Measurements from ENCODE around the gene KIRREL2. TPM values are rescaled to one million over a fixed set of nuclear protein-coding genes. Genes with fewer than 3 reads are reported as not detected.
"Not testable (repeated sequence)": the region's sequence is repeated elsewhere in the genome, so short reads cannot be mapped to it uniquely, and the experiment has no call there.

The KIRREL2 gene
- total RNA-seq, 1 experiment from 2014 or later = not detected

GRCh38 chr19:35833972-35834371 lies 22.7 kb upstream of the KIRREL2 start:
- no peaks in the 10 kb centered on the region for H3K9me3 ChIP-seq (ENCODE audit: low read length)
- H3K4me2 ChIP-seq (ENCODE audit: low read length) = no peak overlapping the region
- no peak overlapping the region for H2AFZ ChIP-seq (ENCODE audit: low read length)
- H4K20me1 ChIP-seq (ENCODE audit: low read length) = no peaks in the 10 kb centered on the region
- no peak overlapping the region for H3K9ac ChIP-seq (ENCODE audit: low read length)
- H3K36me3 ChIP-seq (ENCODE audit: low read depth, low read length) = no peaks in the 10 kb centered on the region
- POLR2A ChIA-PET (ENCODE audit: unreplicated experiment) = no interaction called here
- BruUV-seq (replicated peaks) = no TSS peak
- H3F3A ChIP-seq (ENCODE audit: low read length, unreplicated experiment) = no peaks in the 10 kb centered on the region
- intact Hi-C loops (cut with micrococcal nuclease) = no loop called here
- no peak overlapping the region for H3K4me3 ChIP-seq (ENCODE audit: low read length)
- ATAC-seq (no peak), DNase-seq (no peak)
- no peaks in the 10 kb centered on the region for H3K79me2 ChIP-seq (ENCODE audit: low read length)
- TF ChIP-seq EZH2phosphoT487 (IDR thresholded peaks at IDR 0.05; ENCODE audit: borderline replicate concordance, low read length) (no peak), CTCF (conservative IDR thresholded peaks at IDR 0.05; ENCODE audit: low read depth, low read length) (no peak), EZH2 (IDR thresholded peaks at IDR 0.05; ENCODE audit: low read length, unreplicated experiment) (no peak)
- CTCF ChIA-PET = no interaction called here
- no peak overlapping the region for H3K27ac ChIP-seq (ENCODE audit: low read length)
- peaks cover 39% of the 10 kb centered on the region for H3K27me3 ChIP-seq (ENCODE audit: low read length)
- no peaks in the 10 kb centered on the region for H3K9me2 ChIP-seq (replicated peaks; ENCODE audit: low read length)
- no peaks in the 10 kb centered on the region for H3K4me1 ChIP-seq (ENCODE audit: insufficient read depth, low read length)

GRCh38 chr19:35836096-35836495 lies 20.6 kb upstream of the KIRREL2 start:
- H3K27me3 ChIP-seq (ENCODE audit: low read length) = peaks cover 35% of the 10 kb centered on the region
- H3K4me3 ChIP-seq (ENCODE audit: low read length); POLR2A ChIA-PET (ENCODE audit: unreplicated experiment); H3K4me2 ChIP-seq (ENCODE audit: low read length); H3K79me2 ChIP-seq (ENCODE audit: low read length); intact Hi-C loops (cut with micrococcal nuclease); H3K4me1 ChIP-seq (ENCODE audit: insufficient read depth, low read length); H3K9ac ChIP-seq (ENCODE audit: low read length); CTCF ChIA-PET; ATAC-seq; H3K27ac ChIP-seq (ENCODE audit: low read length); BruUV-seq (replicated peaks); H2AFZ ChIP-seq (ENCODE audit: low read length); H3F3A ChIP-seq (ENCODE audit: low read length, unreplicated experiment); H3K9me3 ChIP-seq (ENCODE audit: low read length); H3K36me3 ChIP-seq (ENCODE audit: low read depth, low read length); H4K20me1 ChIP-seq (ENCODE audit: low read length); DNase-seq; H3K9me2 ChIP-seq (replicated peaks; ENCODE audit: low read length): not testable (repeated sequence)

GRCh38 chr19:35841961-35842595 lies 14.6 kb upstream of the KIRREL2 start:
- intact Hi-C loops (cut with micrococcal nuclease) = no loop called here
- Histone ChIP-seq H3K79me2 (ENCODE audit: low read length) (no peaks in the 10 kb centered on the region), H3K9me2 (replicated peaks; ENCODE audit: low read length) (no peaks in the 10 kb centered on the region), H3F3A (ENCODE audit: low read length, unreplicated experiment) (no peaks in the 10 kb centered on the region), H3K36me3 (ENCODE audit: low read depth, low read length) (no peaks in the 10 kb centered on the region), H4K20me1 (ENCODE audit: low read length) (no peaks in the 10 kb centered on the region), H3K9me3 (ENCODE audit: low read length) (no peaks in the 10 kb centered on the region), H3K27me3 (ENCODE audit: low read length) (no peaks in the 10 kb centered on the region), H2AFZ (ENCODE audit: low read length) (no peak overlapping the region), H3K4me3 (ENCODE audit: low read length) (no peak overlapping the region), H3K4me2 (ENCODE audit: low read length) (no peak overlapping the region), H3K9ac (ENCODE audit: low read length) (no peak overlapping the region), H3K27ac (ENCODE audit: low read length) (no peak overlapping the region), H3K4me1 (ENCODE audit: insufficient read depth, low read length) (no peaks in the 10 kb centered on the region)
- TF ChIP-seq EZH2 (IDR thresholded peaks at IDR 0.05; ENCODE audit: low read length, unreplicated experiment) (no peak), CTCF (conservative IDR thresholded peaks at IDR 0.05; ENCODE audit: low read depth, low read length) (no peak), EZH2phosphoT487 (IDR thresholded peaks at IDR 0.05; ENCODE audit: borderline replicate concordance, low read length) (no peak)
- ChIA-PET POLR2A (ENCODE audit: unreplicated experiment) (no interaction called here), CTCF (no interaction called here)
- DNase-seq (no peak), ATAC-seq (no peak)
- no TSS peak for BruUV-seq (replicated peaks)

Data from PC-3 (cell line).